Spleen (tissue), 7 donors: Measurements from ENCODE around the gene HOXA2.

Source experiments
- CTCF ChIP-seq, 11 experiments: fragments of 200-600 bp in 7 of 11; fragments of 450-650 bp in 4 of 11; sonication (generic) in 4 of 11; IDR thresholded peaks in 8 of 11; conservative IDR thresholded peaks in 3 of 11; 1 replicate in 7 of 11; 2 replicates in 4 of 11; pipeline versions ENCODE4 v1.4.0 to v1.8.0; 2016 to 2021; ENCODE audit warnings: antibody characterized with exemption in 11 of 11, inconsistent platforms in 4 of 11, mild to moderate bottlenecking in 1 of 11
- POLR2A ChIP-seq, 3 donors: fragments of 450-650 bp; IDR thresholded peaks; one replicate each; pipeline ENCODE4 v1.5.1; 2017; ENCODE audit warnings: antibody characterized with exemption in 3 of 3, mild to moderate bottlenecking in 1 of 3
- POLR2AphosphoS5 ChIP-seq, 3 donors: sonication (generic); formaldehyde crosslinking; IDR thresholded peaks; one replicate each; pipeline ENCODE4 v1.5.1; 2017; ENCODE audit warnings: antibody characterized with exemption in 3 of 3
- donor health status: DM: no; HTN: no; CAD: no; lungs with moderate emphysema.
- donor health status: DM: no; HTN: no; CAD: no.
- donor health status: DM: no; HTN: no; CAD: no.

GRCh38 chr7:27148031-27148755 lies 45.7 kb upstream of the HOXA2 start:
- TF ChIP-seq CTCF (IDR thresholded peaks at IDR 0.05 in 8 of 11, conservative IDR thresholded peaks at IDR 0.05 in 3 of 11) (no peak), POLR2AphosphoS5 (IDR thresholded peaks at IDR 0.05) (peak in 1 of 3 donors; percentile 50), POLR2A (IDR thresholded peaks at IDR 0.05) (no peak)
